A204.1 (cell line): ENCODE results near the gene JMJD7.

Source experiments
- FAIRE-seq: peaks from 2 replicates; lab custom pipeline; 2012; peaks lifted over from hg19 to GRCh38; lab: Jason Lieb, UNC

JMJD7 gene

DNA sequence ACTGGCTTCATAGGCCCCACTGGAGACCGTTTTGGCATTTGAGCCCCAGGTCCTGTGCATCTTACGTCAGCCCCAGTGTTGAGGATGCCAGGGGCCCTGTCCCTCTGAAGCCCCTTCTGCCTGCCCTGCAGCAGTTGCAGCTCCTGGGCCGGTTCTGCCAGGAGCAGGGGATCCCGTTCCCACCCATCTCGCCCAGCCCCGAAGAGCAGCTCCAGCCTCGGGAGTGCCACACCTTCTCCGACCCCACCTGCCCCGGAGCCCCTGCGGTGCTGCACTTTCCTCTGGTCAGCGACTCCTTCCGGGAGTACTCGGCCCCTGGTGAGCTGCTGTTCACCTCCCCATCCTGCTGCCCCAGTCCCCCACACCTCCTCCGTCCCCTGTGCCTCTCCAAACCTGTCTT lies 19.3 kb downstream of the JMJD7 start:
- FAIRE-seq: no peak

DNA sequence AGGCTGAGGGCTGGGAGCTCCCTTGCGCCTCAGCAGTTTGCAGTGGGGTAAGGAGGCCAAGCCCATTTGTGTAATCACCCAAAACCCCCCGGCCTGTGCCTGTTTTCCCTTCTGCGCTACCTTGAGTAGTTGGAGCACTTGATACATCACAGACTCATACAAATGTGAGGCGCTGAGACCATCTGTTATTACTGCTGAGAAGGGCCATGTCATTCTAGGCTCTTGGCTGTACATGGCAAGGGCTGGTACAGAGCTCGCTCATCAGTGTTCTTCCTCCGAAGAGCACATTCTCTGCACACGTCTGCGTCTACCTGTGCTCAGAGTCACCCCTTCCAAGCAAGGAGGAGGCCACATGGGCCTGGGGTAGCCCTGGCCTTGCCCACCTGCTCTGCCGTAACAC lies 20.1 kb downstream of the JMJD7 start:
- FAIRE-seq: no peak

DNA sequence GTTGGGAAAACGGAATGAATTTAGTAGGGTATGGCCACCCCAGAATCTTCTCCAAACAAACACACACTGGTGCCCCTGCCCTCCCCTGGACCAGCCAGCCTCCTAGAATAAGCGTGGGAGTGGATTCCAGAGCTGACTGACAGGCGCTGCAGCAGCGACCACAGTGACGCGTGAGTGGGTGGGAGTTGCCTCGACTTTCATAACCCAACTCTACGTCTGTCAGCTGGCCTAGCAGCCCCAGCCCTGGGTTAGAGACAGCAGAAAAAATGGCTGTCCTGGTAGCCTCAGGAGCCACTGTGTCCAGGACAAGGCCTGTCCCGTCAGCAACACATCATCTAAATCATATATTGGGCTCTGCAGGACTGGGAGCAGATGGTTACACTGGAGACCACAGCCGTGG lies 20.7 kb downstream of the JMJD7 start:
- FAIRE-seq: no peak

DNA sequence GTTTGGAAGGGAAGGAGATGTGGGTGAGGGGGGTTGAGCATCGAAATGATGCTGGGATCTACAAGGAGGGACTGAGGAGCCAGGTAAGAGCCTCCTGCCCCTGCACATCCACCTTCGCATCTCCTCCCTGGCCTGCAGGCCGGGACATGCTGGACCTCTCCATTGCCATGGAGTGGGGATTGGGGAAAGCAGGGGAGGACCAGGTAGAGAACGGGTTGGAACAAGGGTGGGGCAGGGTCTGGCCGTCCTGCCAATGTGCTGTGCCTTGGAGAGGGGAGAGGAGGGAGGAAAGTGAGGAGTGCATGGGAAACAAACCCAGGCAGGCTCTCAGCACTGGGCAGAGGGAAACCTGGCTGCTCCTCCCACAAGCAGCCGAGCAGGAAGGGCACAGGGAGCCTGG lies 21.3 kb downstream of the JMJD7 start:
- no peak for FAIRE-seq

DNA sequence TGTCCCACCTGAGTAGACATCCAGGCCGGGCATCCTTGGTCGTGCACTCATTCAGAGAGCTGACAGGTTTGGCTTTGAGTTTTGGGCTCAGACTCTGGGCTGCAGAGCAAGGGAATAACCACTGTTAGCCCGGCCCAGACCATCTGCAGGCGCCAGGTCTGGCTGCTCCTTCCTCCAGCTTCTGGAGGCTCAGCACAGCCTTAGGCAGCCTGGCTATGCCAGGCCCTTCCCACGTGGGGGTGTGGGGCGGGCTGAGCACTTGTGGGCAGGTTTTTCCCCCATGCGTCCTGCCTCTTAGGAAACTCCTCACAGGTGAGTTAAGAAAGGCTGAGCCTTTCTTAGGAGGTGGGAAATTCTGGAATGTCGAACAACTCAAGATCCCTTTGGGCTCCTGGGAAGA lies 22.0 kb downstream of the JMJD7 start:
- no peak for FAIRE-seq

DNA sequence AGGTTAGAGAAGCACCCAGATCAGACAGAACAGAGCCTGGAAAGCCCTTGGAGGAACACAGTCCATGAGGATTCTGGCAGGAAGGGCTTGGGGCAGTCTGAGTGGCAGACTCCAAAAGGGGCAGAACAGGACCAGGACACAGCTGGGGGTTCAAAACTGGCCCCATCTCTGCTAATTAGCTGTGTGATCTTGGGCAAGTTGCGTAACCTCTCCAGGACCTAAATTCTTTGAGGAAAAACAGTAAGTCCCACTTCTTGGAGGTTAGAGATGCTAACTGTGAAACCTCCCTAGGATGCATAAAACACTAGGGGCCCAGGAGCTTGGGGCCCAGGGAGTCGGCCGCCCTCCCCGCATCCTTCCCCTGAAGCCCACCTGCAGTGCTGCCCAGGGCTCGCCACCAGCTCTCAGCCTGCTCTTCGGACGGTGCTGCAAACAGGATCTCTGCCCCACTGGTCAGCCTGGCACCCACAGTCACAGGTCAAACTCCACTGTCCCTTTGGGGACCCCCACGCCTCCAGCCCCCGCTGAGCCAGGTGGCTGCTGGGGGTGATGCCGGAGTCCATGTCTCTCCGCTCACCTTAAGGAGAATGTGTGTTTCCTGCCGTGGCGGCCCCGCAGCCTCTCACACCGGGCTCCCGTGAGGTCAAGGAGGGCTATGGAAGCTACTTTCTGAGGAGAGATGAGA lies 22.7 kb downstream of the JMJD7 start:
- no peak for FAIRE-seq

GRCh38 chr15:41851167-41851523 lies 23.3 kb downstream of the JMJD7 start:
- FAIRE-seq: no peak

GRCh38 chr15:41851755-41852370 lies 24.0 kb downstream of the JMJD7 start:
- no peak for FAIRE-seq

- FAIRE-seq: no peak
Observed at GRCh38 chr15:41852736-41853590, 25.1 kb downstream of the JMJD7 start.

DNA sequence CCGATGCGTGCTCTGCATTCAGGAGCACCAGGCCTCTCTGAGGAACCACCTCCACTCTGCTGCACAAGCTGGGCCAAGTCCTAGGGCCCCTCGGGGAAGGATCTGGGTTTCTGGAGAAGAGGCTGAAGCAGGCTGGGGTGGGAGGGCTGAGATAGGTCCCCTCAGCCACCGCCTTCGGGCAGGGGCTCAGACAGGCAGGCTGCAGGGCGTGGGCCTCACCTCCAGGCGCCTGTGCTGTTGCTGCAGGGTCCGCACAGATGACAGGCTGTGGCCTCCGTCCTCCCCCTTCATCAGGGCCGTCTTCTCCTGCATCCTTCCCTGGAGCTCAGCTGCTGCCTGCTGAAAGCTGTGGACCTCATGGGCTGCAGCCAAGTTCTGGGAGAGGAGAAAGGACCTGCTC lies 25.9 kb downstream of the JMJD7 start:
- FAIRE-seq: no peak

GRCh38 chr15:41854443-41854842 lies 26.6 kb downstream of the JMJD7 start:
- FAIRE-seq: no peak

GRCh38 chr15:41855261-41855961 lies 27.5 kb downstream of the JMJD7 start:
- no peak for FAIRE-seq

DNA sequence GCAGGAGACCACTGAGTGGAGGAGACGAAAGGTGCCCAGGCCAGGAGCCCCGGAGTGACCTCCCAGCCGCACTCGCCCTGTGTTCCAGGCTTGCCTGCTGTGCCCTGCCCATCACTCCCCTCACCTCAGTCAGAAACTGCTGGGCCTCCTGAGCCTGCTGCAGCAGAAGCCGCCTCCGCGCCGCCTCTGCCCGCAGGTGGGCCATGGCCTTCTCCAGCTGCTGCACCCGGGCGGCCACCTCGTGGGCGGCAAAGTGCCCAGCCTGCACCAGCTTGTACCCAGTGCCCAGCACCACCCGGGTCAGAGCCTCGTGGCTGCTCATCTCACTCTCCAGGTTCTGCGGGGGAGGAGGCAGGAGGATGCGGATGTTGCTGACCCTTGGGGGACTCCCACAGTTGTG lies 28.4 kb downstream of the JMJD7 start:
- no peak for FAIRE-seq

DNA sequence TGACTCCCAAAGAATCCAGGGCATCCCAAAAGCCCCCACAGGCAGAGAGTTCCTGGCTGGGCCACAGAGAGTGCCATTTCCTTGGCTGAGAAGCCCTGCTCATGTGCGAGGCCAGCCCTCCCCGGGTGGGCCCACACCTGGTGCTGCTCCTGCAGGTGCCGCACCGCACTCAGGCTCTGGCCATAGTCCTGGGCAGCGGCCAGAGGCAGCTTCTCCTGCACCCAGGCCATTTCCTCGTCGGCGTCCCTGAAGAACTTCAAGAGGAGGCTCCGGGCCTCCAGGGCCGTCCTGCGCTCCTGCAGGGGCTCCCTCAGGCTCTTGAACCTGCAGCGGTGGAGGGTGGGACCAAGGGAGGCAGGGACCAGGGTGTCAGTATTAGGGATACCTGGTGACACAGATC lies 28.8 kb downstream of the JMJD7 start:
- no peak for FAIRE-seq

DNA sequence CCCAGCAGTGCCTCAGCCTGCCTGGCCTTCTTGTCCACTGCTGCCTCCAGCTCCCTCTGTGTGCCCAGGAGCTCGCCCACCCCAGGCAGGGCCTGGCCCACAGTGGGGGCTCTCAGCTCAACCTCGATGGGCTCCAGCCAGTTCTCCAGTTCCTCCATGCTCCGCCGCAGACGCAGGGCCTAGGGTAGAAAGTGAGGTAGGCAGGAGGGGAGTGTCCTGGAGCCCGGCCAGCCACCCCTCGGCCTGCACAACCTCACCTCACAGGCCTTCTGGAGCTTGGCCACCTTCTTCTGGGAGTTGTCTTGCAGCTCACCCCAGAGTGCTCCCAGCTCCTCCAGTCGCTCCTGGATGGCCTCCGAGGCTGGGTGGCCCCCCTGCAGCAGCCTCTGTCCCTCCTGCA lies 29.4 kb downstream of the JMJD7 start:
- FAIRE-seq: no peak

- no peak for FAIRE-seq
Observed at GRCh38 chr15:41858756-41859155, 30.9 kb downstream of the JMJD7 start.

- no peak for FAIRE-seq
Observed at GRCh38 chr15:41860049-41860828, 32.3 kb downstream of the JMJD7 start.

DNA sequence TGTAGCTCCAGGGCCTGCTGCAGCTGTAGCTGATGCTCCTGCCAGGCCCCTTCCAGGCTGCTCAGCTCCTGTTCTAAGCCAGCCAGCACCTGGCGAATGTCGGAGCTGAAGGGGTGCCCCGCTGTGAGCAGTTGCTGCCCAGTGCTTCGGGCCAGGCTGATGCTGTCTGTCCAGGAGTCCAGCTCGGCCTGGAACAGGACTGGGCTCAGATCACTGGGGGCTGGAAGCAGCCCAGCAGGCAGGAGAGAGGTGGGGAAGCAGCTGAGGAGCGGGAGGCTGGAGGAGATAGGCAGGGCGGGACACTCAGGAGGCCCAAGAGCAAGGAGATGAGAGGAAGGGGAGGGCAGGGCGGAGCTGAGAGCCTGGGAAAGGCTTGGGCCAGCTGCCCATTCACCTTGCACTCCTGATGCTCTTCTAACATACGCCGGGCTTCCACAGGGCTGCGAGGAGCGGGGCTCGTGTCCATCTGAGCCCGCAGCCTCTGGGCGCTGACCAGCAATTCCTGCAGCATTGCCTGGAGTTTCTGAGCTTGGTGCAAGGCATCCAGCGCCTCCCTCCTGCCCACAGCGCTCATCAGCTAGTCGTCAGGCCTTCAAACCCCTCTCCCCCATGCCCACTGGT lies 34.0 kb downstream of the JMJD7 start:
- no peak for FAIRE-seq

DNA sequence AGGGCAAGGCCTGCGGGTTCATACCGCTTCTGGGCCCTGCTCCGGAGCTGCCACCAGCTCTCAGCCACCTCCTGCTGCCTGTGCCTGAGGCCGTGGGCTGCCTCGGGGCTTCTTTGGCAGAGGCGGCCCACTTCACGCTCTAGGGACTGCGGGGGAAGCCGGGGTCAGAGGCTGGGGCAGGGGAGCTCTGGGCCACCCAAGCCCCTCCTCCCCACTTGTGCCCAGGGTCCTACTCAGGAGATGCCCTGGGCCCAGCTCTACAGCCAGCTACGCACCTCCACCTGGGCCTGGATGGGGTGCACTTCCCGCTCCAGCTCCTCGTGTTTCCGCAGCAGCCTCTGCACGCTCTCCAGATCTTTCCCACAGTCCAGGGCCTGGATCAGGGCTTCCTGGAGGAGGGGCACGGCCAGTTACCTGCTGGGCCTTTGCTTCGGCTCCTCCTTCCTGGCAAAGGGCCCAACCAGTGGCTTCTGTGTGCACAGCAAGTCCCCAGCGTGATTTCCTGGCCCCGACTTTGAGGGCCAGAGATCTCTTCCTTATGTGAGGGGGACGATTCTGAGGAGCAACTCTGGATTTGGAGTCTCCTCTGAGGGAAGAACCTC lies 34.7 kb downstream of the JMJD7 start:
- FAIRE-seq: no peak

GRCh38 chr15:41865490-41866055 lies 37.7 kb downstream of the JMJD7 start:
- FAIRE-seq: no peak

- FAIRE-seq: no peak
Observed at GRCh38 chr15:41866263-41866703, 38.4 kb downstream of the JMJD7 start.
